Measurements from ENCODE around the gene PDK3.

Gene PDK3

GRCh38 chrX:24483596-24483995, 18.5 kb downstream of the PDK3 start:
- FAIRE-seq: no peak

GRCh38 chrX:24485323-24485722, 20.2 kb downstream of the PDK3 start:
- no peak for FAIRE-seq

GRCh38 chrX:24485976-24486680, 21.0 kb downstream of the PDK3 start:
- no peak for FAIRE-seq

- no peak for FAIRE-seq
These were observed 22.5 kb downstream of the PDK3 start for GRCh38 chrX:24487571-24487970.

GRCh38 chrX:24491741-24492140, 26.7 kb downstream of the PDK3 start:
- no peak for FAIRE-seq

GRCh38 chrX:24493740-24494581, 28.9 kb downstream of the PDK3 start:
- FAIRE-seq: no peak

GRCh38 chrX:24494647-24495075, 29.6 kb downstream of the PDK3 start:
- peak; percentile 93 for FAIRE-seq

GRCh38 chrX:24495700-24496099, 30.6 kb downstream of the PDK3 start:
- no peak for FAIRE-seq

GRCh38 chrX:24498181-24498580, 33.1 kb downstream of the PDK3 start:
- FAIRE-seq: peak; percentile 75

GRCh38 chrX:24498975-24499374, 33.9 kb downstream of the PDK3 start:
- FAIRE-seq: peak; percentile 100

GRCh38 chrX:24506082-24506481, 41.0 kb downstream of the PDK3 start:
- FAIRE-seq: no peak

- no peak for FAIRE-seq
These were observed 43.3 kb downstream of the PDK3 start for GRCh38 chrX:24508375-24508774.

GRCh38 chrX:24513416-24513815, 48.3 kb downstream of the PDK3 start:
- FAIRE-seq: no peak

- peak; percentile 88 for FAIRE-seq
These were observed 50.4 kb downstream of the PDK3 start for GRCh38 chrX:24515447-24515846.

- FAIRE-seq: no peak
These were observed 55.4 kb downstream of the PDK3 start for GRCh38 chrX:24520472-24520871.

- FAIRE-seq: no peak
These were observed 60.4 kb downstream of the PDK3 start for GRCh38 chrX:24525455-24525854.

GRCh38 chrX:24526616-24527015, 61.5 kb downstream of the PDK3 start:
- FAIRE-seq: no peak

GRCh38 chrX:24528605-24529004, 63.5 kb downstream of the PDK3 start:
- FAIRE-seq: no peak

- FAIRE-seq: peak; percentile 79
These were observed 71.5 kb downstream of the PDK3 start for GRCh38 chrX:24536551-24536950.

GRCh38 chrX:24542756-24543155, 77.7 kb downstream of the PDK3 start:
- no peak for FAIRE-seq

- no peak for FAIRE-seq
These were observed 82.9 kb downstream of the PDK3 start for GRCh38 chrX:24547961-24548360.

- no peak for FAIRE-seq
These were observed 85.1 kb downstream of the PDK3 start for GRCh38 chrX:24550166-24550565.

- no peak for FAIRE-seq
These were observed 87.9 kb downstream of the PDK3 start for GRCh38 chrX:24553011-24553410.

- FAIRE-seq: no peak
These were observed 96.0 kb downstream of the PDK3 start for GRCh38 chrX:24561121-24561520.

Data from islet of Langerhans (tissue), 1 donor.